ENCODE data around the gene FRMD4A.
"Not testable (repeated sequence)": the region's sequence is repeated elsewhere in the genome, so short reads cannot be mapped to it uniquely, and the experiment has no call there.

The FRMD4A gene

GRCh38 chr10:14056610-14057332, 274.0 kb downstream of the FRMD4A start:
- DNase-seq (ENCODE audit: low spot score): no peak

- DNase-seq (ENCODE audit: low spot score): no peak
Measured at GRCh38 chr10:14052931-14053330, 277.8 kb downstream of the FRMD4A start.

- no peak for DNase-seq (ENCODE audit: low spot score)
Measured at GRCh38 chr10:14050598-14050997, 280.1 kb downstream of the FRMD4A start.

- DNase-seq (ENCODE audit: low spot score): no peak
Measured at GRCh38 chr10:14048930-14049613, 281.7 kb downstream of the FRMD4A start.

GRCh38 chr10:14047431-14047830, 283.3 kb downstream of the FRMD4A start:
- DNase-seq (ENCODE audit: low spot score): no peak

GRCh38 chr10:14042051-14042450, 288.7 kb downstream of the FRMD4A start:
- DNase-seq (ENCODE audit: low spot score): not testable (repeated sequence)

- DNase-seq (ENCODE audit: low spot score): no peak
Measured at GRCh38 chr10:14040787-14041631, 289.7 kb downstream of the FRMD4A start.

- no peak for DNase-seq (ENCODE audit: low spot score)
Measured at GRCh38 chr10:14039968-14040668, 290.6 kb downstream of the FRMD4A start.

GRCh38 chr10:14036233-14036632, 294.5 kb downstream of the FRMD4A start:
- no peak for DNase-seq (ENCODE audit: low spot score)

GRCh38 chr10:14035506-14035905, 295.2 kb downstream of the FRMD4A start:
- no peak for DNase-seq (ENCODE audit: low spot score)

GRCh38 chr10:14032406-14032998, 298.2 kb downstream of the FRMD4A start:
- no peak for DNase-seq (ENCODE audit: low spot score)

- DNase-seq (ENCODE audit: low spot score): no peak
Measured at GRCh38 chr10:14026325-14026724, 304.4 kb downstream of the FRMD4A start.

GRCh38 chr10:14025283-14026189, 305.2 kb downstream of the FRMD4A start:
- no peak for DNase-seq (ENCODE audit: low spot score)

GRCh38 chr10:14024329-14025202, 306.2 kb downstream of the FRMD4A start:
- DNase-seq (ENCODE audit: low spot score): no peak

GRCh38 chr10:14023673-14024328, 306.9 kb downstream of the FRMD4A start:
- DNase-seq (ENCODE audit: low spot score): no peak

GRCh38 chr10:14022954-14023672, 307.6 kb downstream of the FRMD4A start:
- no peak for DNase-seq (ENCODE audit: low spot score)

- DNase-seq (ENCODE audit: low spot score): no peak
Measured at GRCh38 chr10:14022052-14022451, 308.7 kb downstream of the FRMD4A start.

GRCh38 chr10:14020037-14020664, 310.6 kb downstream of the FRMD4A start:
- DNase-seq (ENCODE audit: low spot score): no peak

Data from HuH-7.5 (cell line).